Measurements from ENCODE around the gene ZNF789. TPM values are rescaled to one million over a fixed set of nuclear protein-coding genes. Genes with fewer than 3 reads are reported as not detected.

ZNF789 gene
- polyA plus RNA-seq, 1 of the 3 experiments (the other 2 are of a cell fraction), result 27.7 TPM

GRCh38 chr7:99457650-99458493 lies 14.8 kb upstream of the ZNF789 start:
- peaks cover 49 to 80% of the 10 kb centered on the region in 2 experiments for H3K36me3 ChIP-seq (replicated peaks in 1 of 2; ENCODE audit: control insufficient read depth in 1 of 2, insufficient read depth in 2 of 2, low read length in 1 of 2)
- H3K27ac ChIP-seq (ENCODE audit: low read depth in 2 of 2, low read length in 1 of 2), result no peak overlapping the region
- no peak for TF ChIP-seq TCF12 (IDR thresholded peaks at IDR 0.05)
- no peak for TF ChIP-seq RXRA (IDR thresholded peaks at IDR 0.05; ENCODE audit: borderline replicate concordance, low read depth)
- peak; percentile 2; the same call in 1 of the 2 replicates for TF ChIP-seq PBX3 (IDR thresholded peaks at IDR 0.05)
- no peak for TF ChIP-seq GABPA (IDR thresholded peaks at IDR 0.05; ENCODE audit: low read depth)
- TF ChIP-seq, protein P1, sequence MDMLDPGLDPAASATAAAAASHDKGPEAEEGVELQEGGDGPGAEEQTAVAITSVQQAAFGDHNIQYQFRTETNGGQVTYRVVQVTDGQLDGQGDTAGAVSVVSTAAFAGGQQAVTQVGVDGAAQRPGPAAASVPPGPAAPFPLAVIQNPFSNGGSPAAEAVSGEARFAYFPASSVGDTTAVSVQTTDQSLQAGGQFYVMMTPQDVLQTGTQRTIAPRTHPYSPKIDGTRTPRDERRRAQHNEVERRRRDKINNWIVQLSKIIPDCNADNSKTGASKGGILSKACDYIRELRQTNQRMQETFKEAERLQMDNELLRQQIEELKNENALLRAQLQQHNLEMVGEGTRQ (IDR thresholded peaks at IDR 0.05; ENCODE audit: borderline replicate concordance, low read depth, low read length), result no peak
- TF ChIP-seq NRF1 (IDR thresholded peaks at IDR 0.05; ENCODE audit: low read depth, low read length), result no peak
- H2AFZ ChIP-seq (ENCODE audit: low read depth), result no peak overlapping the region
- no peak overlapping the region for H3K4me3 ChIP-seq (ENCODE audit: low read depth in 2 of 2, low read length in 1 of 2)
- ChIA-PET POLR2A (no interaction called here), CTCF (no interaction called here)
- no peaks in the 10 kb centered on the region for H3K9me2 ChIP-seq
- H3F3A ChIP-seq (replicated peaks; ENCODE audit: insufficient read depth), result peaks cover 37% of the 10 kb centered on the region
- no peaks in the 10 kb centered on the region for H3K9me3 ChIP-seq
- peak; percentile 24 for DNase-seq
- no peak overlapping the region for H3K9ac ChIP-seq
- peaks cover 68% of the 10 kb centered on the region for H3K79me2 ChIP-seq (ENCODE audit: insufficient read depth)
- peaks cover 56% of the 10 kb centered on the region for H4K20me1 ChIP-seq (ENCODE audit: insufficient read depth)
- peaks cover 0 to 2% of the 10 kb centered on the region in 2 experiments; a peak in 1 of 4 replicates for H3K4me1 ChIP-seq (ENCODE audit: control insufficient read depth in 1 of 2, insufficient read depth in 2 of 2, low read depth in 1 of 2, low read length in 1 of 2)
- no peak overlapping the region for H3K4me2 ChIP-seq
- WGBS (ENCODE audit: low lambda C conversion rate), result 90% methylated on average over 24 of the region's 26 CpGs
- no peaks in the 10 kb centered on the region for H3K27me3 ChIP-seq (ENCODE audit: insufficient read depth)

DNA sequence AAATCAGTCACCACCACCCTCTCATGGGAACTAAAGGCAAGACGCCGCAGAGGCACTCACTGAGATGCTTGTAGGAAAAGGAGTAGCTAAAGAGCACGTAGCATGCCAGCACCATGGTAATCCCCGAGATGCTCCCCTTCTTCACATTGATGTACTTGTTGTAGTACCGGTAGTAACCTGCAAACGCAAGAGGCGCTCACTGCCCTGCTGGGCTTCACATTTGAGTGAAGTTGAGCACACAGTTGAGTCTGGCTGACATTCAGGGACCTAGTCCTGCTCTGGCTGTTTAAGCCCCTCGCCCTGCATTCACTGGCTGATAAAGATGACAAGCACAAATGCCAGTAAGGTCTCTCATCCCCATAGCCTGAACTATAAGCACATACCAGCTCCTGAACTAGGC lies 13.6 kb upstream of the ZNF789 start:
- 92% methylated on average over 8 of the region's 8 CpGs for WGBS (ENCODE audit: low lambda C conversion rate)

More for the DNA sequence above, 13.6 kb upstream of the ZNF789 start:
- Histone ChIP-seq H4K20me1 (ENCODE audit: insufficient read depth) (peaks cover 56% of the 10 kb centered on the region), H3K4me1 (ENCODE audit: control insufficient read depth in 1 of 2, insufficient read depth in 2 of 2, low read depth in 1 of 2, low read length in 1 of 2) (peaks cover 0 to 2% of the 10 kb centered on the region in 2 experiments; a peak in 1 of 4 replicates), H3K9me3 (no peaks in the 10 kb centered on the region), H3K79me2 (ENCODE audit: insufficient read depth) (peaks cover 81% of the 10 kb centered on the region), H2AFZ (ENCODE audit: low read depth) (no peak overlapping the region), H3K27ac (ENCODE audit: low read depth in 2 of 2, low read length in 1 of 2) (no peak overlapping the region), H3K9ac (no peak overlapping the region), H3F3A (replicated peaks; ENCODE audit: insufficient read depth) (peaks cover 34% of the 10 kb centered on the region), H3K4me2 (no peak overlapping the region), H3K9me2 (no peaks in the 10 kb centered on the region), H3K27me3 (ENCODE audit: insufficient read depth) (no peaks in the 10 kb centered on the region), H3K36me3 (replicated peaks in 1 of 2; ENCODE audit: control insufficient read depth in 1 of 2, insufficient read depth in 2 of 2, low read length in 1 of 2) (peaks cover 46 to 75% of the 10 kb centered on the region in 2 experiments), H3K4me3 (ENCODE audit: low read depth in 2 of 2, low read length in 1 of 2) (no peak overlapping the region)
- TF ChIP-seq RAD21 (IDR thresholded peaks at IDR 0.05; ENCODE audit: low read length) (peak; percentile 31), FOXJ3 (CRISPR knock-in tag; IDR thresholded peaks at IDR 0.05) (no peak), GATA2 (CRISPR knock-in tag; IDR thresholded peaks at IDR 0.05) (no peak), CTCF (IDR thresholded peaks at IDR 0.05) (peak; percentile 54), RXRA (IDR thresholded peaks at IDR 0.05; ENCODE audit: borderline replicate concordance, low read depth) (no peak), POLR2AphosphoS5 (IDR thresholded peaks at IDR 0.05; ENCODE audit: low read depth, low read length) (no peak)
- no peak for DNase-seq
- POLR2A ChIA-PET, result interaction anchor here (0.6 kb wide), 1 partner anchor 37 kb away, joined by 3 read pairs; no protein-coding TSS in a partner anchor
- CTCF ChIA-PET, result interaction anchor here (1.3 kb wide), 1 partner anchor 9 kb away, joined by 6 read pairs; no protein-coding TSS in a partner anchor
